ENCODE results near the gene TTC34.

DNA sequence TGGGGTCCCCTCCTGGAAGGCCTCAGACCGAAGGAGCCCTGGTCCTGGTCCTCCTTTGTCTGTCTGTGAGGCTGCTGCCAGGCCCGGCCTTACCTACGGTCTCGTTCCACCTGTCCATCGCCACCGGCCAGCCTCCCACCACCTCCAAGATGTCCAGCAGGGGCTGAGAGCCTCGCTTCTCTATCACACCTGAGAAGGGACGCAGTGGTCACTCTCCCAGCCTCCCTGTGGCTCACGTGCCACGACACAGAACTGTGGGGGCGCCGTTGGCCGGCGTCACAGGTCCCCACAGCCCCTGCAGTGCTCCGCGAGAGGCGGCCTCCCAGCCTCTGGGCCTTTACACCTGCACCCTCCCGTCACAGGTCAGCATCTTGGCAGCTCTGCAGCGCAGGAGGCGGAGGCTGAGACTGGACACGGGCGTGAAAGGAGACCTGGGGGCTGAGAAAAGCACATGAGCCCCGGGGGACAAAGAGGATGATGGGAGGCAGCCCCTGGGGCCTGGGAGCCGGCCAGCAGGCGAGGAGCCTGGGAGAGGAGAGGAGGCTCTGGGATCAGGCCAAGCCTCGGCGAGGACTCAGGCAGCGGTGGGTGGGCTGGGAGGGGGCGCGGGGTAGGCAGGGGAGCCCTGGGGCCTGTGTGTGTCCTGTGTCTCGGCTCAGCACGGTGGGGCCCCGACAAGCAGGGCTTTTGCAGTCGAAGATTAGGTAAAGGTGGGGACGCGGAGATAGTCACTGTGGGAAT, 194.4 kb downstream of the TTC34 start:
- TF ChIP-seq POLR2A (IDR thresholded peaks at IDR 0.05), result no peak
- TF ChIP-seq, protein P1, sequence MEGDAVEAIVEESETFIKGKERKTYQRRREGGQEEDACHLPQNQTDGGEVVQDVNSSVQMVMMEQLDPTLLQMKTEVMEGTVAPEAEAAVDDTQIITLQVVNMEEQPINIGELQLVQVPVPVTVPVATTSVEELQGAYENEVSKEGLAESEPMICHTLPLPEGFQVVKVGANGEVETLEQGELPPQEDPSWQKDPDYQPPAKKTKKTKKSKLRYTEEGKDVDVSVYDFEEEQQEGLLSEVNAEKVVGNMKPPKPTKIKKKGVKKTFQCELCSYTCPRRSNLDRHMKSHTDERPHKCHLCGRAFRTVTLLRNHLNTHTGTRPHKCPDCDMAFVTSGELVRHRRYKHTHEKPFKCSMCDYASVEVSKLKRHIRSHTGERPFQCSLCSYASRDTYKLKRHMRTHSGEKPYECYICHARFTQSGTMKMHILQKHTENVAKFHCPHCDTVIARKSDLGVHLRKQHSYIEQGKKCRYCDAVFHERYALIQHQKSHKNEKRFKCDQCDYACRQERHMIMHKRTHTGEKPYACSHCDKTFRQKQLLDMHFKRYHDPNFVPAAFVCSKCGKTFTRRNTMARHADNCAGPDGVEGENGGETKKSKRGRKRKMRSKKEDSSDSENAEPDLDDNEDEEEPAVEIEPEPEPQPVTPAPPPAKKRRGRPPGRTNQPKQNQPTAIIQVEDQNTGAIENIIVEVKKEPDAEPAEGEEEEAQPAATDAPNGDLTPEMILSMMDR (IDR thresholded peaks at IDR 0.05), result no peak
- no peak for TF ChIP-seq POLR2AphosphoS5 (IDR thresholded peaks at IDR 0.05)
- TF ChIP-seq EP300 (IDR thresholded peaks at IDR 0.05), result no peak

Data from gastroesophageal sphincter (tissue), 3 donors.